ENCODE data around the gene ZNF485.

The ZNF485 gene

GRCh38 chr10:43667317-43667731 lies 61.1 kb downstream of the ZNF485 start:
- TF ChIP-seq CTCF (IDR thresholded peaks at IDR 0.05) (no peak; the same call in 1 of the 2 replicates), ZFX (IDR thresholded peaks at IDR 0.05; ENCODE audit: borderline replicate concordance) (no peak)
- H3K27ac ChIP-seq = no peak overlapping the region

Data from 22Rv1 (cell line).